HEK293T (cell line): ENCODE measurements around the gene ZNF599.

ENCODE experiments used
- HDGF ChIP-seq: fragments of 450-650 bp; IDR thresholded peaks from 2 replicates; pipeline ENCODE4 v1.6.1; 2017; ENCODE audit warnings: antibody characterized with exemption, borderline replicate concordance
- SUZ12 ChIP-seq: fragments of 450-650 bp; IDR thresholded peaks from 2 replicates; pipeline ENCODE4 v1.6.1; 2016; ENCODE audit warnings: mild to moderate bottlenecking

- TF ChIP-seq HDGF (no peak), SUZ12 (no peak)
Observed at GRCh38 chr19:34744896-34745690, 27.9 kb downstream of the ZNF599 start.
